Uterus (tissue), 2 donors: Measurements from ENCODE around the gene HNRNPA1.

ENCODE experiments used
- POLR2A ChIP-seq, 2 donors: fragments of 450-650 bp; IDR thresholded peaks; one replicate each; pipeline ENCODE4 v1.6.1; 2016; ENCODE audit warnings: antibody characterized with exemption in 2 of 2, mild to moderate bottlenecking in 1 of 2, moderate library complexity in 1 of 2
- TF ChIP-seq, protein P1 (sequence below), 4 experiments: fragments of 200-600 bp in 2 of 4; fragments of 450-650 bp in 2 of 4; sonication (generic) in 2 of 4; IDR thresholded peaks; one replicate each; pipeline ENCODE4 v1.5.1; 2016 to 2019; ENCODE audit warnings: antibody characterized with exemption in 4 of 4, mild to moderate bottlenecking in 2 of 4, moderate library complexity in 1 of 4

DNA sequence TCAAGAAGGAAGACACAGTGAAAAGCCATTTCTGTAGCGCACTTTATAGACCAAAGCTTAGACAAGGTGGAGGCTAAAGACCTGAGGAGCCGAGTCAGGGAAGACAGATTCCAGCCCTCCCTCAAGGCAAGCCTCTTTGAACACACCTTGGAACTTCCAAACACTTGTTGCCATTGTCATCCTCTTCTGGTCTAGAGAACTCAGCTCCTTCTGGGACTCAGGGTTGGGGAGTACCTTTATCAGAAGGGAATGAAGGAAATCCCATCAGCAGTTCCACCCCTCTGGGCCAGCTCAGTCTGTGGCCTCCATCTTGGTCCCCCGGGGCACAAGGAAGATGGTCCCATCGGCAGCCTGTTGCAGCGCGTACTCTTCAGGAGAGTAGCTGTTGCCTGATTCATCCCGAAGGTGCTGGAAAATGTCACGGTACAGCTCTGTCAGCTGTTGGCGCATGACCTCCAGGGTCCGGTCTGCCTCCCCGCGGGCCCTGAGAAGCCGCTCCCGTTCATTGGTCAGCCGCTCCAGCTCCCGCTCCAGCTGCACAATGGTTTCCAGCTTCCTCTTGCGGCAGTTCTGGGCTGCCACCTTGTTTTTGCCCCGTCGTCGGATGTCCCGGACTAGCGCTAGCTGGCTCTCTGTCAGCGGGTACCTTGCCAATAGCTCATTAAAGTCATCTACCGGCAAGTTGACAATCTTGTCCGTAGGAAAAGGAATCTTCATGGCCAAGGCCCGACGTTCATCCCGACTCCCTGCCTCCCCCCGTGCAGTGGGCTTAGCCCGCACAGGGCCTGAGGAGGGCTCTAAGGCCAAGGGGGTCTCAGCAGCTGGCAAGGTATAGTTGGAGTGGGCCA, 11.8 kb downstream of the HNRNPA1 start:
- no peak for TF ChIP-seq POLR2A (IDR thresholded peaks at IDR 0.05)
- TF ChIP-seq, protein P1, sequence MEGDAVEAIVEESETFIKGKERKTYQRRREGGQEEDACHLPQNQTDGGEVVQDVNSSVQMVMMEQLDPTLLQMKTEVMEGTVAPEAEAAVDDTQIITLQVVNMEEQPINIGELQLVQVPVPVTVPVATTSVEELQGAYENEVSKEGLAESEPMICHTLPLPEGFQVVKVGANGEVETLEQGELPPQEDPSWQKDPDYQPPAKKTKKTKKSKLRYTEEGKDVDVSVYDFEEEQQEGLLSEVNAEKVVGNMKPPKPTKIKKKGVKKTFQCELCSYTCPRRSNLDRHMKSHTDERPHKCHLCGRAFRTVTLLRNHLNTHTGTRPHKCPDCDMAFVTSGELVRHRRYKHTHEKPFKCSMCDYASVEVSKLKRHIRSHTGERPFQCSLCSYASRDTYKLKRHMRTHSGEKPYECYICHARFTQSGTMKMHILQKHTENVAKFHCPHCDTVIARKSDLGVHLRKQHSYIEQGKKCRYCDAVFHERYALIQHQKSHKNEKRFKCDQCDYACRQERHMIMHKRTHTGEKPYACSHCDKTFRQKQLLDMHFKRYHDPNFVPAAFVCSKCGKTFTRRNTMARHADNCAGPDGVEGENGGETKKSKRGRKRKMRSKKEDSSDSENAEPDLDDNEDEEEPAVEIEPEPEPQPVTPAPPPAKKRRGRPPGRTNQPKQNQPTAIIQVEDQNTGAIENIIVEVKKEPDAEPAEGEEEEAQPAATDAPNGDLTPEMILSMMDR (IDR thresholded peaks at IDR 0.05), result no peak
